Measurements from ENCODE around the gene HDAC11.

- TF ChIP-seq, protein P1, sequence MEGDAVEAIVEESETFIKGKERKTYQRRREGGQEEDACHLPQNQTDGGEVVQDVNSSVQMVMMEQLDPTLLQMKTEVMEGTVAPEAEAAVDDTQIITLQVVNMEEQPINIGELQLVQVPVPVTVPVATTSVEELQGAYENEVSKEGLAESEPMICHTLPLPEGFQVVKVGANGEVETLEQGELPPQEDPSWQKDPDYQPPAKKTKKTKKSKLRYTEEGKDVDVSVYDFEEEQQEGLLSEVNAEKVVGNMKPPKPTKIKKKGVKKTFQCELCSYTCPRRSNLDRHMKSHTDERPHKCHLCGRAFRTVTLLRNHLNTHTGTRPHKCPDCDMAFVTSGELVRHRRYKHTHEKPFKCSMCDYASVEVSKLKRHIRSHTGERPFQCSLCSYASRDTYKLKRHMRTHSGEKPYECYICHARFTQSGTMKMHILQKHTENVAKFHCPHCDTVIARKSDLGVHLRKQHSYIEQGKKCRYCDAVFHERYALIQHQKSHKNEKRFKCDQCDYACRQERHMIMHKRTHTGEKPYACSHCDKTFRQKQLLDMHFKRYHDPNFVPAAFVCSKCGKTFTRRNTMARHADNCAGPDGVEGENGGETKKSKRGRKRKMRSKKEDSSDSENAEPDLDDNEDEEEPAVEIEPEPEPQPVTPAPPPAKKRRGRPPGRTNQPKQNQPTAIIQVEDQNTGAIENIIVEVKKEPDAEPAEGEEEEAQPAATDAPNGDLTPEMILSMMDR (IDR thresholded peaks at IDR 0.05), result no peak
- TF ChIP-seq POLR2A (IDR thresholded peaks at IDR 0.05), result no peak
Observed at GRCh38 chr3:13480340-13481318, 523 bp downstream of the HDAC11 start.

Measured in uterus (tissue), 2 donors.